Putamen (tissue), 1 donor: ENCODE results near the gene HTR1B.
A peak's percentile ranks its signal among the peaks of the same experiment; 100 is the strongest.

Source experiments
- DNase-seq: peaks from one replicate; pipeline ENCODE4 v3.0.0-alpha.2; 2016; ENCODE audit warnings: low spot score

Gene HTR1B

GRCh38 chr6:77455271-77455670 is 8.0 kb downstream of the HTR1B start:
- no peak for DNase-seq

- peak; percentile 80 for DNase-seq
Measured at GRCh38 chr6:77454386-77454785, 8.9 kb downstream of the HTR1B start.

GRCh38 chr6:77451466-77451865 is 11.8 kb downstream of the HTR1B start:
- DNase-seq: no peak

- DNase-seq: no peak
Measured at GRCh38 chr6:77450924-77451323, 12.4 kb downstream of the HTR1B start.

- no peak for DNase-seq
Measured at GRCh38 chr6:77448546-77448945, 14.7 kb downstream of the HTR1B start.

GRCh38 chr6:77447254-77447653 is 16.0 kb downstream of the HTR1B start:
- DNase-seq: no peak

GRCh38 chr6:77446249-77446648 is 17.0 kb downstream of the HTR1B start:
- no peak for DNase-seq

GRCh38 chr6:77445214-77445613 is 18.1 kb downstream of the HTR1B start:
- DNase-seq: no peak

GRCh38 chr6:77440206-77440976 is 22.9 kb downstream of the HTR1B start:
- no peak for DNase-seq

GRCh38 chr6:77433888-77434287 is 29.4 kb downstream of the HTR1B start:
- DNase-seq: no peak

- no peak for DNase-seq
Measured at GRCh38 chr6:77430504-77430903, 32.8 kb downstream of the HTR1B start.

GRCh38 chr6:77425671-77426070 is 37.6 kb downstream of the HTR1B start:
- no peak for DNase-seq

- peak; percentile 20 for DNase-seq
Measured at GRCh38 chr6:77425216-77425615, 38.1 kb downstream of the HTR1B start.

GRCh38 chr6:77424761-77425160 is 38.5 kb downstream of the HTR1B start:
- DNase-seq: peak; percentile 17

- DNase-seq: no peak
Measured at GRCh38 chr6:77416839-77417238, 46.5 kb downstream of the HTR1B start.

GRCh38 chr6:77415706-77416105 is 47.6 kb downstream of the HTR1B start:
- DNase-seq: no peak
